ENCODE measurements around the gene SUSD6. TPM values are rescaled to one million over a fixed set of nuclear protein-coding genes. Genes with fewer than 3 reads are reported as not detected.

The SUSD6 gene
- polyA plus RNA-seq, 1 of the 3 experiments (the other 2 are of a cell fraction), result 8.5 TPM

GRCh38 chr14:69631509-69631908 is 20.1 kb downstream of the SUSD6 start:
- Histone ChIP-seq H3F3A (replicated peaks; ENCODE audit: insufficient read depth) (no peaks in the 10 kb centered on the region), H3K9me2 (no peaks in the 10 kb centered on the region), H3K4me1 (ENCODE audit: control insufficient read depth in 1 of 2, insufficient read depth in 2 of 2, low read depth in 1 of 2, low read length in 1 of 2) (peaks cover 5 to 19% of the 10 kb centered on the region in 2 experiments; a peak in 1 of 4 replicates), H3K27me3 (ENCODE audit: insufficient read depth) (no peaks in the 10 kb centered on the region), H3K4me2 (no peak overlapping the region), H2AFZ (ENCODE audit: low read depth) (no peak overlapping the region), H3K36me3 (replicated peaks in 1 of 2; ENCODE audit: control insufficient read depth in 1 of 2, insufficient read depth in 2 of 2, low read length in 1 of 2) (no peaks in the 10 kb centered on the region), H3K9me3 (no peaks in the 10 kb centered on the region), H3K4me3 (ENCODE audit: low read depth in 2 of 2, low read length in 1 of 2) (no peak overlapping the region), H3K9ac (no peak overlapping the region), H3K27ac (ENCODE audit: low read depth in 2 of 2, low read length in 1 of 2) (no peak overlapping the region), H3K79me2 (ENCODE audit: insufficient read depth) (peaks cover 18% of the 10 kb centered on the region; the same call in 1 of the 2 replicates), H4K20me1 (ENCODE audit: insufficient read depth) (peaks cover 13% of the 10 kb centered on the region; the same call in 1 of the 2 replicates)
- DNase-seq, result no peak
- ChIA-PET POLR2A (no interaction called here), CTCF (interaction anchor here (1.1 to 1.2 kb wide), 2 partner anchors 47 to 52 kb away, joined by 3 to 5 read pairs; no protein-coding TSS in a partner anchor)
- WGBS (ENCODE audit: low lambda C conversion rate), result 69% methylated on average over 4 of the region's 4 CpGs
- TF ChIP-seq GABPA (IDR thresholded peaks at IDR 0.05; ENCODE audit: low read depth), result no peak
- TF ChIP-seq RFX5 (IDR thresholded peaks at IDR 0.05; ENCODE audit: low read length), result no peak
- TF ChIP-seq ELF1 (IDR thresholded peaks at IDR 0.05), result no peak
- TF ChIP-seq RXRA (IDR thresholded peaks at IDR 0.05; ENCODE audit: borderline replicate concordance, low read depth), result no peak
- TF ChIP-seq MXI1 (IDR thresholded peaks at IDR 0.05; ENCODE audit: low read depth, low read length), result no peak

DNA sequence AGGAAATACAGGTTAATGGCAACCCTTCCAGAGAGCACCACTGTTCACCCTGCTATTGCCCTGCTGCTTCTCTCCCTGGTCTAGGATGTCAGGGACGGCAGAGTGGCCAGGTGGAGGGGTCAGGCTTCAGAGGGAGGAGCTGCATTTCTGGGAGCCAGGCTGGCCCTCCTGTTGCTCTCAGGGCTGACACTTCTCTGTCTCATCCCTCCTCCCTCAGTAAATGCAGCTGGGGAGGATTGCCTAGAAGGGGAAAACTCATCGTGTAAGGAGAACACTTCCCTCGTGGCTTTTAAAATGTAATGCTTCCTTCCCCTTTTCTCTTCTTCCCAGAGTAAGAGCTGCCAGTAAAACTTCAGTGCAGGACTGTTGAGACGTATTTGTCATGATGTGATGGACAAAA is 20.8 kb downstream of the SUSD6 start:
- no peak for TF ChIP-seq RAD21 (IDR thresholded peaks at IDR 0.05; ENCODE audit: low read length)
- TF ChIP-seq FOXM1 (IDR thresholded peaks at IDR 0.05; ENCODE audit: low read depth), result no peak
- TF ChIP-seq MXI1 (IDR thresholded peaks at IDR 0.05; ENCODE audit: low read depth, low read length), result no peak
- TF ChIP-seq EP300 (IDR thresholded peaks at IDR 0.05; ENCODE audit: borderline replicate concordance in 1 of 2, low read depth in 1 of 2, low read length in 1 of 2), result no peak
- TF ChIP-seq, protein P1, sequence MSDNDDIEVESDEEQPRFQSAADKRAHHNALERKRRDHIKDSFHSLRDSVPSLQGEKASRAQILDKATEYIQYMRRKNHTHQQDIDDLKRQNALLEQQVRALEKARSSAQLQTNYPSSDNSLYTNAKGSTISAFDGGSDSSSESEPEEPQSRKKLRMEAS (IDR thresholded peaks at IDR 0.05; ENCODE audit: low read depth), result no peak
- TF ChIP-seq JUND (IDR thresholded peaks at IDR 0.05), result no peak
- Histone ChIP-seq H3K27ac (ENCODE audit: low read depth in 2 of 2, low read length in 1 of 2) (no peak overlapping the region), H3K4me2 (no peak overlapping the region), H3K9ac (no peak overlapping the region), H3K4me3 (ENCODE audit: low read depth in 2 of 2, low read length in 1 of 2) (no peak overlapping the region), H3K79me2 (ENCODE audit: insufficient read depth) (peaks cover 15% of the 10 kb centered on the region; the same call in 1 of the 2 replicates), H3K9me2 (no peaks in the 10 kb centered on the region), H3K9me3 (no peaks in the 10 kb centered on the region), H4K20me1 (ENCODE audit: insufficient read depth) (peaks cover 13% of the 10 kb centered on the region; the same call in 1 of the 2 replicates), H3F3A (replicated peaks; ENCODE audit: insufficient read depth) (no peaks in the 10 kb centered on the region), H3K36me3 (replicated peaks in 1 of 2; ENCODE audit: control insufficient read depth in 1 of 2, insufficient read depth in 2 of 2, low read length in 1 of 2) (no peaks in the 10 kb centered on the region), H3K27me3 (ENCODE audit: insufficient read depth) (no peaks in the 10 kb centered on the region), H2AFZ (ENCODE audit: low read depth) (no peak overlapping the region), H3K4me1 (ENCODE audit: control insufficient read depth in 1 of 2, insufficient read depth in 2 of 2, low read depth in 1 of 2, low read length in 1 of 2) (peaks cover 5 to 25% of the 10 kb centered on the region in 2 experiments; a peak in 2 of 4 replicates)
- no peak for DNase-seq
- WGBS (ENCODE audit: low lambda C conversion rate), result 86% methylated on average over 4 of the region's 4 CpGs
- CTCF ChIA-PET, result interaction anchor here (1.1 kb wide), 1 partner anchor 52 kb away, joined by 3 read pairs; no protein-coding TSS in a partner anchor
- POLR2A ChIA-PET, result no interaction called here

- H3K4me2 ChIP-seq, result no peak overlapping the region
- H3K36me3 ChIP-seq (replicated peaks in 1 of 2; ENCODE audit: control insufficient read depth in 1 of 2, insufficient read depth in 2 of 2, low read length in 1 of 2), result no peaks in the 10 kb centered on the region
- TF ChIP-seq GATA2 (CRISPR knock-in tag; IDR thresholded peaks at IDR 0.05) (no peak), RFX5 (IDR thresholded peaks at IDR 0.05; ENCODE audit: low read length) (no peak), GABPA (IDR thresholded peaks at IDR 0.05; ENCODE audit: low read depth) (no peak), EZH2phosphoT487 (IDR thresholded peaks at IDR 0.05; ENCODE audit: borderline replicate concordance, low read depth) (no peak), RXRA (IDR thresholded peaks at IDR 0.05; ENCODE audit: borderline replicate concordance, low read depth) (no peak)
- POLR2A ChIA-PET, result no interaction called here
- peaks cover 5 to 30% of the 10 kb centered on the region in 2 experiments; a peak in 2 of 4 replicates for H3K4me1 ChIP-seq (ENCODE audit: control insufficient read depth in 1 of 2, insufficient read depth in 2 of 2, low read depth in 1 of 2, low read length in 1 of 2)
- H2AFZ ChIP-seq (ENCODE audit: low read depth), result no peak overlapping the region
- H3K4me3 ChIP-seq (ENCODE audit: low read depth in 2 of 2, low read length in 1 of 2), result no peak overlapping the region
- no peaks in the 10 kb centered on the region for H3K27me3 ChIP-seq (ENCODE audit: insufficient read depth)
- no peak overlapping the region for H3K9ac ChIP-seq
- H3K9me2 ChIP-seq, result no peaks in the 10 kb centered on the region
- H3K27ac ChIP-seq (ENCODE audit: low read depth in 2 of 2, low read length in 1 of 2), result no peak overlapping the region
- CTCF ChIA-PET, result interaction anchor here (1.0 kb wide), 1 partner anchor 94 kb away, joined by 3 read pairs; no protein-coding TSS in a partner anchor
- no peak for DNase-seq
- no peaks in the 10 kb centered on the region for H3F3A ChIP-seq (replicated peaks; ENCODE audit: insufficient read depth)
- H4K20me1 ChIP-seq (ENCODE audit: insufficient read depth), result peaks cover 16% of the 10 kb centered on the region; the same call in 1 of the 2 replicates
- WGBS (ENCODE audit: low lambda C conversion rate), result 93% methylated on average over 6 of the region's 6 CpGs
- H3K79me2 ChIP-seq (ENCODE audit: insufficient read depth), result peaks cover 15% of the 10 kb centered on the region; the same call in 1 of the 2 replicates
- no peaks in the 10 kb centered on the region for H3K9me3 ChIP-seq
These were observed 21.3 kb downstream of the SUSD6 start for GRCh38 chr14:69632593-69633151.
